H1 (cell line): ENCODE measurements around the gene GOLGA6C. TPM values are rescaled to one million over a fixed set of nuclear protein-coding genes. Genes with fewer than 3 reads are reported as not detected.

Experiments
- RBBP5 ChIP-seq: IDR thresholded peaks from 2 replicates; pipeline ENCODE4 v1.7.1; 2012; ENCODE audit warnings: low read depth, mild to moderate bottlenecking, inconsistent platforms, low read length, moderate library complexity, borderline replicate concordance
- polyA plus RNA-seq, 7 experiments: library from polyadenylated mRNA; depleted of rRNA in 3 of 7; stranded (reverse) in 5 of 7; unstranded in 2 of 7; fragments of >200 nt in 5 of 7; fragments of 200-250 nt in 2 of 7; gene quantifications; 1 replicate in 5 of 7; 2 replicates in 1 of 7; 4 replicates in 1 of 7; pipeline versions ENCODE4 v1.2.1 to v1.2.3, GENCODE V29; 2011 to 2013; ENCODE audit warnings: missing spikeins in 2 of 7, mixed read lengths in 2 of 7
- total RNA-seq: library from RNA; stranded (reverse); fragmentation: NEBNext Ultra II Directional; extraction: Animal tissue kit (Norgen Biotek cat#: 25700); gene quantifications from 2 replicates; pipeline ENCODE4 v1.2.1, GENCODE V29; 2021

GOLGA6C gene
- total and polyA plus RNA-seq, 2 of the 8 experiments (the other 6 are each of a cell fraction or from before 2014, with no cell fraction given), result 0.14 to 0.35 TPM

GRCh38 chr15:75213768-75214221 lies 44.3 kb upstream of the GOLGA6C start (continued):
- no peak for TF ChIP-seq RBBP5
